Activated T-cell treated with anti-CD3 and anti-CD28 coated beads, Interleukin-2, amount 50 U/mL, for 1 hour (primary cell): Measurements from ENCODE around the gene PRKG1.

Experiments
- DNase-seq: peaks from one replicate; pipeline ENCODE4 v3.0.0-alpha.2; 2020

Gene PRKG1

GRCh38 chr10:51615764-51616298 is 541.5 kb downstream of the PRKG1 start:
- DNase-seq: no peak

- no peak for DNase-seq
Observed at GRCh38 chr10:51617576-51618235, 543.4 kb downstream of the PRKG1 start.

GRCh38 chr10:51619365-51619764 is 545.1 kb downstream of the PRKG1 start:
- no peak for DNase-seq

GRCh38 chr10:51620131-51620530 is 545.8 kb downstream of the PRKG1 start:
- no peak for DNase-seq

- DNase-seq: no peak
Observed at GRCh38 chr10:51624013-51624412, 549.7 kb downstream of the PRKG1 start.

GRCh38 chr10:51629934-51630639 is 555.8 kb downstream of the PRKG1 start:
- no peak for DNase-seq

- no peak for DNase-seq
Observed at GRCh38 chr10:51630640-51631005, 556.3 kb downstream of the PRKG1 start.

- no peak for DNase-seq
Observed at GRCh38 chr10:51635436-51635835, 561.1 kb downstream of the PRKG1 start.

GRCh38 chr10:51638211-51638610 is 563.9 kb downstream of the PRKG1 start:
- no peak for DNase-seq

GRCh38 chr10:51638737-51639136 is 564.5 kb downstream of the PRKG1 start:
- no peak for DNase-seq

- no peak for DNase-seq
Observed at GRCh38 chr10:51640120-51640819, 566.0 kb downstream of the PRKG1 start.

- DNase-seq: no peak
Observed at GRCh38 chr10:51642581-51642980, 568.3 kb downstream of the PRKG1 start.

- no peak for DNase-seq
Observed at GRCh38 chr10:51643734-51644133, 569.4 kb downstream of the PRKG1 start.

GRCh38 chr10:51649064-51649463 is 574.8 kb downstream of the PRKG1 start:
- DNase-seq: no peak

GRCh38 chr10:51651063-51651462 is 576.8 kb downstream of the PRKG1 start:
- no peak for DNase-seq

- DNase-seq: no peak
Observed at GRCh38 chr10:51653025-51653424, 578.7 kb downstream of the PRKG1 start.

GRCh38 chr10:51654918-51655317 is 580.6 kb downstream of the PRKG1 start:
- DNase-seq: no peak

GRCh38 chr10:51656503-51656902 is 582.2 kb downstream of the PRKG1 start:
- no peak for DNase-seq

GRCh38 chr10:51658000-51658399 is 583.7 kb downstream of the PRKG1 start:
- no peak for DNase-seq

- no peak for DNase-seq
Observed at GRCh38 chr10:51659344-51659743, 585.1 kb downstream of the PRKG1 start.

- no peak for DNase-seq
Observed at GRCh38 chr10:51663086-51663485, 588.8 kb downstream of the PRKG1 start.

- DNase-seq: no peak
Observed at GRCh38 chr10:51666456-51666855, 592.2 kb downstream of the PRKG1 start.

GRCh38 chr10:51667678-51668335 is 593.5 kb downstream of the PRKG1 start:
- DNase-seq: no peak
